GM12878 (cell line): ENCODE measurements around the gene PIK3C2B. TPM values are rescaled to one million over a fixed set of nuclear protein-coding genes. Genes with fewer than 3 reads are reported as not detected.

ENCODE experiments used
- BACH1 ChIP-seq: fragments of 450-650 bp; IDR thresholded peaks from 2 replicates; pipeline ENCODE4 v1.6.1; 2017; ENCODE audit warnings: mild to moderate bottlenecking, borderline replicate concordance
- BCL11A ChIP-seq: IDR thresholded peaks from 2 replicates; pipeline ENCODE4 v1.6.1; 2011; ENCODE audit warnings: low read depth, low read length
- CBFB ChIP-seq: IDR thresholded peaks from 2 replicates; pipeline ENCODE4 v1.6.1; 2016; ENCODE audit warnings: antibody characterized with exemption, low read depth
- NBN ChIP-seq: fragments of 450-650 bp; IDR thresholded peaks from 2 replicates; pipeline ENCODE4 v1.6.1; 2016
- SIX5 ChIP-seq: IDR thresholded peaks from 2 replicates; pipeline ENCODE4 v1.6.1; 2011; ENCODE audit warnings: mild to moderate bottlenecking, low read depth, low read length, moderate library complexity; ENCODE audit not compliant: severe bottlenecking
- SMC3 ChIP-seq: IDR thresholded peaks from 2 replicates; pipeline ENCODE4 v1.6.1; 2011; ENCODE audit warnings: low read length, improper control_type of control experiment, borderline replicate concordance
- TARDBP ChIP-seq: IDR thresholded peaks from 2 replicates; pipeline ENCODE4 v1.6.1; 2016; ENCODE audit warnings: borderline replicate concordance
- TBL1XR1 ChIP-seq: IDR thresholded peaks from 2 replicates; pipeline ENCODE4 v1.6.1; 2012; ENCODE audit warnings: low read depth, low read length, improper control_type of control experiment
- YBX1 ChIP-seq: fragments of 450-650 bp; IDR thresholded peaks from 2 replicates; pipeline ENCODE4 v1.6.1; 2016; ENCODE audit warnings: antibody characterized with exemption
- ZNF24 ChIP-seq: fragments of 450-650 bp; IDR thresholded peaks from 2 replicates; pipeline ENCODE4 v1.6.1; 2017; ENCODE audit warnings: antibody characterized with exemption, mild to moderate bottlenecking
- polyA plus RNA-seq, 11 experiments: library from polyadenylated mRNA; depleted of rRNA in 4 of 11; unstranded in 6 of 11; stranded (reverse) in 5 of 11; fragments of >200 nt; fragmentation: Nextera tagmentation in 4 of 11; fragmentation: Illumina TruSeq in 1 of 11; extraction: Ambion mirVana in 4 of 11; extraction: Trizol in 1 of 11; gene quantifications; 1 replicate in 1 of 11; 2 replicates in 10 of 11; pipeline versions ENCODE4 v1.2.1 to v1.2.3, GENCODE V29; 2011 to 2016; ENCODE audit warnings: inconsistent platforms in 2 of 11, missing spikeins in 2 of 11, low read depth in 1 of 11
- total RNA-seq, 4 experiments: library from RNA; depleted of rRNA in 3 of 4; stranded (reverse); fragments of >200 nt in 3 of 4; fragmentation: Illumina TruSeq in 1 of 4; extraction: Trizol in 1 of 4; gene quantifications; 2 replicates each; pipeline versions ENCODE4 v1.2.1 to v1.2.3, GENCODE V29; 2013 to 2021
- TF ChIP-seq, protein P1 (sequence below): IDR thresholded peaks from 2 replicates; pipeline ENCODE4 v1.6.1; 2012; ENCODE audit warnings: low read length, inconsistent platforms
- TF ChIP-seq, protein P2 (sequence below): fragments of 450-650 bp; formaldehyde crosslinking; IDR thresholded peaks from 2 replicates; pipeline ENCODE4 v1.4.0; 2020; ENCODE audit warnings: mild to moderate bottlenecking, moderate library complexity
- TF ChIP-seq, protein P3 (sequence below): IDR thresholded peaks from 2 replicates; pipeline ENCODE4 v1.6.1; 2012; ENCODE audit warnings: mild to moderate bottlenecking, low read depth, low read length
- TF ChIP-seq, protein P4 (sequence below): fragments of 450-650 bp; IDR thresholded peaks from 2 replicates; pipeline ENCODE4 v1.6.1; 2017; ENCODE audit warnings: mild to moderate bottlenecking
- TF ChIP-seq, protein P5 (sequence below): fragments of 450-650 bp; IDR thresholded peaks from 2 replicates; pipeline ENCODE4 v1.6.1; 2016; ENCODE audit warnings: mild to moderate bottlenecking

Gene PIK3C2B
- total and polyA plus RNA-seq, 10 of the 15 experiments (the other 5 are each of a cell fraction or from before 2014, with no cell fraction given): 2.2 to 38.1 (median 11.4) TPM

DNA sequence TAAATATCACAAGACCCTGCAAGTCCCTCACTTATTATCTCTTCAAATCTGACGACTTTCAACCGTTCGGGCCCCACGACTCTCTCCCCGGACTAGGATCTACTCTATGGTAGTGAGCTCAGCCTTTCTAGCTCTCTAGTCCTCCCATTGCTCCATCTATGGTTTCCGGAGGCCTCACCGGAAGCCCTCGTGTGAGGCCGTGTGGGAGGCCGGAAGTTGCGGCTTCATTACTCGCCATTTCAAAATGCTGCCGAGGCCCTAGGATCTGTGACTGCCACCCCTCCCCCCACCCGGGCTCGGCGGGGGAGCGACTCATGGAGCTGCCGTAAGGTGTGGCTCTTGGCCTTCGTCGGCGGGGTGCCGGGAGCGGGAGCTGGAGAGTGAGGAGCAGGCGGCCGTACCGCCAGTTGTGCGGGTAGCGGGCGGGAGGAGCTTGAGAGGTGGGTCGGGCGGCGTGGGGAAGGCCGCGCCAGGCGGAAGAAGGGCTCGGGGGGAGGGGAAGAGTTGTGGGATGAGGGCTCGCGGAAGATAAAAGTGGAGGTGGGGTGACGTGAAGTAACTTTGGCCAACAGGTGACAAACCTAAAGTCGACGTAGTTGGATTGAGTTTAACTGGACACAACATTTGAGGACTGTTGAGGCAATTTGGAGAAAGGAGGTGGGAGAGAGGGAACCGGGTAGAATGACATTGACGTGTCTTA, 21.7 kb upstream of the PIK3C2B start, which contains the start of gene MDM4 (continued):
- TF ChIP-seq YBX1: no peak
- TF ChIP-seq, protein P1, sequence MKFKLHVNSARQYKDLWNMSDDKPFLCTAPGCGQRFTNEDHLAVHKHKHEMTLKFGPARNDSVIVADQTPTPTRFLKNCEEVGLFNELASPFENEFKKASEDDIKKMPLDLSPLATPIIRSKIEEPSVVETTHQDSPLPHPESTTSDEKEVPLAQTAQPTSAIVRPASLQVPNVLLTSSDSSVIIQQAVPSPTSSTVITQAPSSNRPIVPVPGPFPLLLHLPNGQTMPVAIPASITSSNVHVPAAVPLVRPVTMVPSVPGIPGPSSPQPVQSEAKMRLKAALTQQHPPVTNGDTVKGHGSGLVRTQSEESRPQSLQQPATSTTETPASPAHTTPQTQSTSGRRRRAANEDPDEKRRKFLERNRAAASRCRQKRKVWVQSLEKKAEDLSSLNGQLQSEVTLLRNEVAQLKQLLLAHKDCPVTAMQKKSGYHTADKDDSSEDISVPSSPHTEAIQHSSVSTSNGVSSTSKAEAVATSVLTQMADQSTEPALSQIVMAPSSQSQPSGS: peak; percentile 51; the same call in 1 of the 2 replicates
- TF ChIP-seq, protein P2, sequence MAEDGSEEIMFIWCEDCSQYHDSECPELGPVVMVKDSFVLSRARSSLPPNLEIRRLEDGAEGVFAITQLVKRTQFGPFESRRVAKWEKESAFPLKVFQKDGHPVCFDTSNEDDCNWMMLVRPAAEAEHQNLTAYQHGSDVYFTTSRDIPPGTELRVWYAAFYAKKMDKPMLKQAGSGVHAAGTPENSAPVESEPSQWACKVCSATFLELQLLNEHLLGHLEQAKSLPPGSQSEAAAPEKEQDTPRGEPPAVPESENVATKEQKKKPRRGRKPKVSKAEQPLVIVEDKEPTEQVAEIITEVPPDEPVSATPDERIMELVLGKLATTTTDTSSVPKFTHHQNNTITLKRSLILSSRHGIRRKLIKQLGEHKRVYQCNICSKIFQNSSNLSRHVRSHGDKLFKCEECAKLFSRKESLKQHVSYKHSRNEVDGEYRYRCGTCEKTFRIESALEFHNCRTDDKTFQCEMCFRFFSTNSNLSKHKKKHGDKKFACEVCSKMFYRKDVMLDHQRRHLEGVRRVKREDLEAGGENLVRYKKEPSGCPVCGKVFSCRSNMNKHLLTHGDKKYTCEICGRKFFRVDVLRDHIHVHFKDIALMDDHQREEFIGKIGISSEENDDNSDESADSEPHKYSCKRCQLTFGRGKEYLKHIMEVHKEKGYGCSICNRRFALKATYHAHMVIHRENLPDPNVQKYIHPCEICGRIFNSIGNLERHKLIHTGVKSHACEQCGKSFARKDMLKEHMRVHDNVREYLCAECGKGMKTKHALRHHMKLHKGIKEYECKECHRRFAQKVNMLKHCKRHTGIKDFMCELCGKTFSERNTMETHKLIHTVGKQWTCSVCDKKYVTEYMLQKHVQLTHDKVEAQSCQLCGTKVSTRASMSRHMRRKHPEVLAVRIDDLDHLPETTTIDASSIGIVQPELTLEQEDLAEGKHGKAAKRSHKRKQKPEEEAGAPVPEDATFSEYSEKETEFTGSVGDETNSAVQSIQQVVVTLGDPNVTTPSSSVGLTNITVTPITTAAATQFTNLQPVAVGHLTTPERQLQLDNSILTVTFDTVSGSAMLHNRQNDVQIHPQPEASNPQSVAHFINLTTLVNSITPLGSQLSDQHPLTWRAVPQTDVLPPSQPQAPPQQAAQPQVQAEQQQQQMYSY (CRISPR knock-in tag): no peak
- TF ChIP-seq TBL1XR1: no peak
- 0 out of 2 replicates have a peak, but pooled peaks have one; percentile 15 for TF ChIP-seq BCL11A
- TF ChIP-seq, protein P3, sequence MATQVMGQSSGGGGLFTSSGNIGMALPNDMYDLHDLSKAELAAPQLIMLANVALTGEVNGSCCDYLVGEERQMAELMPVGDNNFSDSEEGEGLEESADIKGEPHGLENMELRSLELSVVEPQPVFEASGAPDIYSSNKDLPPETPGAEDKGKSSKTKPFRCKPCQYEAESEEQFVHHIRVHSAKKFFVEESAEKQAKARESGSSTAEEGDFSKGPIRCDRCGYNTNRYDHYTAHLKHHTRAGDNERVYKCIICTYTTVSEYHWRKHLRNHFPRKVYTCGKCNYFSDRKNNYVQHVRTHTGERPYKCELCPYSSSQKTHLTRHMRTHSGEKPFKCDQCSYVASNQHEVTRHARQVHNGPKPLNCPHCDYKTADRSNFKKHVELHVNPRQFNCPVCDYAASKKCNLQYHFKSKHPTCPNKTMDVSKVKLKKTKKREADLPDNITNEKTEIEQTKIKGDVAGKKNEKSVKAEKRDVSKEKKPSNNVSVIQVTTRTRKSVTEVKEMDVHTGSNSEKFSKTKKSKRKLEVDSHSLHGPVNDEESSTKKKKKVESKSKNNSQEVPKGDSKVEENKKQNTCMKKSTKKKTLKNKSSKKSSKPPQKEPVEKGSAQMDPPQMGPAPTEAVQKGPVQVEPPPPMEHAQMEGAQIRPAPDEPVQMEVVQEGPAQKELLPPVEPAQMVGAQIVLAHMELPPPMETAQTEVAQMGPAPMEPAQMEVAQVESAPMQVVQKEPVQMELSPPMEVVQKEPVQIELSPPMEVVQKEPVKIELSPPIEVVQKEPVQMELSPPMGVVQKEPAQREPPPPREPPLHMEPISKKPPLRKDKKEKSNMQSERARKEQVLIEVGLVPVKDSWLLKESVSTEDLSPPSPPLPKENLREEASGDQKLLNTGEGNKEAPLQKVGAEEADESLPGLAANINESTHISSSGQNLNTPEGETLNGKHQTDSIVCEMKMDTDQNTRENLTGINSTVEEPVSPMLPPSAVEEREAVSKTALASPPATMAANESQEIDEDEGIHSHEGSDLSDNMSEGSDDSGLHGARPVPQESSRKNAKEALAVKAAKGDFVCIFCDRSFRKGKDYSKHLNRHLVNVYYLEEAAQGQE: peak; percentile 13; the same call in 1 of the 2 replicates
- TF ChIP-seq CBFB: peak; percentile 72
- TF ChIP-seq SIX5: no peak
- peak; percentile 61; the same call in 1 of the 2 replicates for TF ChIP-seq ZNF24
- peak; percentile 74 for TF ChIP-seq BACH1
- TF ChIP-seq NBN: peak; percentile 98
- TF ChIP-seq, protein P4, sequence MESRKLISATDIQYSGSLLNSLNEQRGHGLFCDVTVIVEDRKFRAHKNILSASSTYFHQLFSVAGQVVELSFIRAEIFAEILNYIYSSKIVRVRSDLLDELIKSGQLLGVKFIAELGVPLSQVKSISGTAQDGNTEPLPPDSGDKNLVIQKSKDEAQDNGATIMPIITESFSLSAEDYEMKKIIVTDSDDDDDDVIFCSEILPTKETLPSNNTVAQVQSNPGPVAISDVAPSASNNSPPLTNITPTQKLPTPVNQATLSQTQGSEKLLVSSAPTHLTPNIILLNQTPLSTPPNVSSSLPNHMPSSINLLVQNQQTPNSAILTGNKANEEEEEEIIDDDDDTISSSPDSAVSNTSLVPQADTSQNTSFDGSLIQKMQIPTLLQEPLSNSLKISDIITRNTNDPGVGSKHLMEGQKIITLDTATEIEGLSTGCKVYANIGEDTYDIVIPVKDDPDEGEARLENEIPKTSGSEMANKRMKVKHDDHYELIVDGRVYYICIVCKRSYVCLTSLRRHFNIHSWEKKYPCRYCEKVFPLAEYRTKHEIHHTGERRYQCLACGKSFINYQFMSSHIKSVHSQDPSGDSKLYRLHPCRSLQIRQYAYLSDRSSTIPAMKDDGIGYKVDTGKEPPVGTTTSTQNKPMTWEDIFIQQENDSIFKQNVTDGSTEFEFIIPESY: 0 out of 2 replicates have a peak, but pooled peaks have one; percentile 36
- TF ChIP-seq SMC3: no peak; the same call in 1 of the 2 replicates
- TF ChIP-seq TARDBP: peak; percentile 58
- TF ChIP-seq, protein P5, sequence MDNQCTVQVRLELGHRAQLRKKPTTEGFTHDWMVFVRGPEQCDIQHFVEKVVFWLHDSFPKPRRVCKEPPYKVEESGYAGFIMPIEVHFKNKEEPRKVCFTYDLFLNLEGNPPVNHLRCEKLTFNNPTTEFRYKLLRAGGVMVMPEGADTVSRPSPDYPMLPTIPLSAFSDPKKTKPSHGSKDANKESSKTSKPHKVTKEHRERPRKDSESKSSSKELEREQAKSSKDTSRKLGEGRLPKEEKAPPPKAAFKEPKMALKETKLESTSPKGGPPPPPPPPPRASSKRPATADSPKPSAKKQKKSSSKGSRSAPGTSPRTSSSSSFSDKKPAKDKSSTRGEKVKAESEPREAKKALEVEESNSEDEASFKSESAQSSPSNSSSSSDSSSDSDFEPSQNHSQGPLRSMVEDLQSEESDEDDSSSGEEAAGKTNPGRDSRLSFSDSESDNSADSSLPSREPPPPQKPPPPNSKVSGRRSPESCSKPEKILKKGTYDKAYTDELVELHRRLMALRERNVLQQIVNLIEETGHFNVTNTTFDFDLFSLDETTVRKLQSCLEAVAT: peak; percentile 82
